HG03457 (cell line): ENCODE data around the gene TMEM175.

Experiments used
- ATAC-seq: cut with Tn5 transposase; IDR thresholded peaks from one replicate; pipeline ENCODE4 v1.9.1; 2021; ENCODE audit warnings: moderate number of reproducible peaks; ENCODE audit not compliant: unreplicated experiment

Gene TMEM175

DNA sequence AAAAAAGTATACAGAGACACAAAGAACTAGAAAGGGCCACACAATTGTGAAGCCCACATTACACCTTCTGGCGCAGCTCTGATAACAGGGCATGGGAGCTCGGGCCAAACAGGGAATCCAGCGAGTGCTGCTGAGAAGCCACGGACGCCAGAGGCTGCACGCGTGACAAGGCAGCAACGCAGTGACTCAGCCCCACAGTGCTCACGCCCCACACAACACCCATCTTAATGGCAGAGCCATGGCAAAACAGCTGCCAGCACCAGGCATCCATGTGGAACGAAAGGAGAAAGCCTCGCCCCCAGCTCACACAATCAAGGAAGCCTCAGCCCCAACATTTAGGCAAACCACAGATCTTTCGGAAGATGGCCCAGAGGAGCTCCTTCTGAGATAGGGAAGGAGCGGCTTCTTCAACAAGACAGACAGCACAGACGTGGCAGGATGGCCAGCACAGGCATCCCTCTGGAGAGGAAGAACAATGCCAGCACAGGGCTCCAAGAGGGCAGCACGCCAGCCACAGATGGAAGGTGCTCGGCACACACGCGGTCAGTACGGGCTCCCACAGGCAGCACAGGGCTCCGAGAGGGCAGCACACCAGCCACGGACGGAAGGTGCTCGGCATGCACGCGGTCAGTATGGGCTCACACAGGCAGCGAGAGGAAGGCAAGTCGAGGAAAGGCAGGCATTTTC lies 33.2 kb upstream of the TMEM175 start:
- no peak for ATAC-seq

GRCh38 chr4:899556-899906 lies 32.7 kb upstream of the TMEM175 start:
- no peak for ATAC-seq

DNA sequence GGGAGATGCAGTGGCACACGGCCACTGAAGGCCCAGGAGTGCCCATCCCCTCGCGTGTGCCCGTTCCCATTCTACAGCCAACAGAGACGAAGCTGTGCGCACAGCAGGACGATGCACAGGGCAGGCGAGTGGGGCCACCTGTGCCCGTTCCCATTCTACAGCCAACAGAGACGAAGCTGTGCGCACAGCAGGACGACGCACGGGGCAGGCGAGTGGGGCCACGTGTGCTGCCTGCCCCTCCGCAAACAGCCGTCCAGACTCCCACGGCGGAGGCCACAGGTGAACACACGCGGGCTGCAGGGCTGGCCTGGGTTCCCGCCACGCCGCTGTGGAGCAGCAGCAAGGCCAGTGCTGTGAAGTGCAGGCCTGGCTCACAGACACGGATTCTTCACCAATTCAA lies 32.2 kb upstream of the TMEM175 start:
- ATAC-seq = no peak

DNA sequence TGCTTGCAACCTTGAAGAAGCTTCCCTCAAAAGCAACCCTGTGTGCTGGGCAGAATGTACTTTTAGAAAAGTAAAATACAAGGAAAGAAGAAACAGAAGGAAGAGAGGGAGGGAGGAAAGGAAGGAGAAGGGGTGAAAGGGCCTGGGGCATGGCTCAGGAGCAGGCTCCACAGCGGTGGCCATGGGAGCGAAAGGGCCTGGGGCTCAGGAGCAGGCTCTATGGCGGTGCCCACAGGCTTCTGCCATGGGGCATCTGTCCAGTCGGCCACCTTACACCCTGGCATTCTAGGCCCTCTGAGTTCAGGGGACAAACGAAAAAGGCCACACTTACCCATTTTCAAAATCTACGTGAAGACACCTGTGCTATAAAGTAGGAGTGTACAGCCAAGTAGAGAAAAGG lies 31.5 kb upstream of the TMEM175 start:
- no peak for ATAC-seq

DNA sequence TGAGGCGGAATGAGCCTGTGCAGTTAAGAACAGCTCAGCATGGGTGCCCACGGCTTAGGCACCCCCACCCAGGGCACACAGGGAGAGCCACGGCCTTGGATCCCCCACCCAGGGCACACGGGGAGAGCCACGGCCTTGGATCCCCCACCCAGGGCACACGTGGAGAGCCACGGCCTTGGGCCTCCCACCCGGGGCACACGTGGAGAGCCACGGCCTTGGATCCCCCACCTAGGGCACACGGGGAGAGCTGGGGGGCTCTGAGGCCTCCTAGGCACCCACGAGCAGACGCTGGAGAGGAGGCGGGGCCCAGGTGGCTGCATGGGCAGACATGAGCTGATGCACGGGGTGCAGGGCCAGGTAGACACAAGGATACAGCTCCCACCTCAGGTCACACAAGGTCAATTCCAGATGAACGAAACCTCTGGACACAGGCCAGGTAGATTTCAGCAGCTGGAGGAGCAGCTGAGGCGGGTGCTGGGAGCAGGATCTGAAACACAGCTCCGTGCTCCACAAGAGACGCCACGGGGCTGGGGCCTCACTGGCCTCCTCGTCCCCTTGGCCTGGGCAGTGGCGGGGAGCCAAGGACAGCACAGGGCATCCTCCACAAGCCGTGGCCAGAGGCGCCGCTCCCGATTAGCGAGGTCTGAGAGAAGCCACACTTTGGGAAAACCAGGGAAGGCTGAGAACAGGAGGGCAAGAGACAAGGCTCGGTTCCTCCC lies 30.9 kb upstream of the TMEM175 start:
- no peak for ATAC-seq

- no peak for ATAC-seq
These were observed 28.9 kb upstream of the TMEM175 start for GRCh38 chr4:903066-904046.

DNA sequence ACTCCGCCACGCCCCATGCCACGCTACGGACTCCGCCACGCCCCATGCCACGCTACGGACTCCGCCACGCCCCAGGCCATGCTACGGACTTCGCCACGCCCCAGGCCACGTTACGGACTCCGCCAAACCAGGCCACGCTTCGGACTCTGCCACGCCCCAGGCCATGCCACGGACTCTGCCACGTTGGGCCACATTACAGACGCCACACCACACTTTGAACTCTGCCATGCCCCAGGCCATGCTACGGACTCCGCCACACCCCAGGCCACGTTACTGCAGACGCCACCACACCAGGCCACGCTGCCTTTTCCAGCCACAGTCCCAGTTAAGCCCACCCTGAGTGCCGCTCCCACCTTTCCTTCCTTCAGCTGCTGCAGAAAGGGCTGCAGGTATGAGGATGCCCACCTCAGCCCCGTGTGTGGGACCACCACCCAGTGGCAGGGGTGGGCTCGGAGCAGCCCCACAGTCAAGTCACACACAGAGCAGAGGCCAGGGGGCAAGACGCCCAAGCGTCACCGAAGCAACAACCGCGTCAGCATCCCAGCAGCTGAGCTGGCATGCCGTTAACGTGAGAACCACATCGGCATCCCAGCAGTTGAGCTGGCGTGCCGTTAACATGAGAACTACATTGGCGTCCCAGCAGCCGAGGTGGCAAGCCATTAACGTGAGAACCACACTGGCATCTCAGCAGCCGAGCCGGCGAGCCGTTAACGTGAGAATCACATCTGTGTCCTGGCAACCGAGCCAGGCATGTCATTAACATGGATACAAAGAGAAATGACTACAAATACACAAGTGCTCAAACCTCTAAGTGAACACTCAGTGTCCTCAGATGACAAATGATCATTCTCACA lies 26.5 kb upstream of the TMEM175 start:
- ATAC-seq = no peak

GRCh38 chr4:906339-907102 lies 25.7 kb upstream of the TMEM175 start:
- no peak for ATAC-seq

DNA sequence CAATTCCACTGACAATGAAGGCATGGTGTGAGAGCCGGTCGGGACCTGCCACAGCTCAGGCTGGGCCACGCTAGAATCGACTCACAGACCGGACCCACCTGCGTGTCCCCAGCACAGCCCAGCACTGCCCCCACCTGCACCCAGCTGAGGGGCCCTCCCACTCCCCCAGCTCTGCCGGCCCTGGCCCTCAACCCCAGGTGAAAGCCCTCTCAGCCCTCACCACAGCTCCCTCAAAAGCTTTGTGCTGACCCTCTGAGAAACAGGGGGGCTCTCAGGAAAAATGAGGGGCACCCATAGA lies 25.2 kb upstream of the TMEM175 start:
- no peak for ATAC-seq

DNA sequence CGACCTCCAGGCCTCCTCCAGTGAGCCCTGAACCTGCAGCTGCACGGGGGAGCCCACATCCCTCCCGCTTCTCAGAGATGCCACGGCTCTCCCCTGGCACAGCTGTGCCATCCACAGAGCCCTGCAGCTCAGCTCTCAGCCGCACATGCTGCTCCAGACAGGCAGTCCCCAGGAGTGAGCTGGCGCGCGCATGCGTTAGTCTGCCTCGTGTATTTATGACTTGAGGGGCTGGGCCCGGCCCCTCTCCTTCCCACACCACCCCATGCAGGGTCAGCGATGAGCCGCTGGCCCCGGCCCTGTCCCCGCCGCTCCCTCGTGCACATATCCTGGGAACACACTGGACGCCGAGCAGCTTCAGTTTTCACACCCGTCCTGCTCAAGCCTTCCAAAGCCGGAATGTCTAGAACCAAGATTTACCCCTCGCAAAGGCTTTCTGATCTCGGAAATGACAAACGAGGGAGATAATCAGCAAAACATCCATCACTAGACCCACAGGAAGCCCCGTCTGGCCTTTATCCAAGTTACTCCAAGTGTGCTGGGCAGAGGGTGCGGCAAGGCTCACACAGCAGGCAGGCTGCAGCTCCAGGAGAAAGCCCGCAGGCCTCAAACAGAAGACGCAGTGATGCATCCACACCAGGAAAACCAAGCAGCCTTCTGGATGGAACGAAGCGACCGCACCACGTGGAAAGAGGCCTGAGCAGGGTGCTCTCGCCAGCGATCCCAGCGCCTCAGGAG lies 24.4 kb upstream of the TMEM175 start:
- ATAC-seq = no peak

DNA sequence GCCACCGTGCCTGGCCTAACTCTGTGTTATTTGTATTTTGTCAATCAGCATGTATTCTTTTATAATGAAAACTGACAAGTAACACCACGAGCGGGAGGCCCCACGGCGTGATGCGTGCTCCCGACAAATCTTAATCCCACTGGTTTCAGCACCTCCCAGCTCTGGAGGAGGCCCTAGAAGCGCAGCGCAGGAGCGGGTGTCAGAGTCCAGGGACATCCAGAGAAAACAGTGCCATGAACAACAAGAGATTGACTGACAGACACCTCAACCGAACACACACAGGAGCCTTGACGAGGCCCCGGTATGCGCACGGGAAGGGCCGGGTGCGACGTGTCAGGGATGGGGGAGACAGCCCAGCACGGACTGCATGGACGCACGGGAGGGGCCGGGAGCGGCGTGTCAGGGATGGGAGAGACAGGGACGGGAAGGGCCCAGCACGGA lies 23.1 kb upstream of the TMEM175 start:
- ATAC-seq = no peak

DNA sequence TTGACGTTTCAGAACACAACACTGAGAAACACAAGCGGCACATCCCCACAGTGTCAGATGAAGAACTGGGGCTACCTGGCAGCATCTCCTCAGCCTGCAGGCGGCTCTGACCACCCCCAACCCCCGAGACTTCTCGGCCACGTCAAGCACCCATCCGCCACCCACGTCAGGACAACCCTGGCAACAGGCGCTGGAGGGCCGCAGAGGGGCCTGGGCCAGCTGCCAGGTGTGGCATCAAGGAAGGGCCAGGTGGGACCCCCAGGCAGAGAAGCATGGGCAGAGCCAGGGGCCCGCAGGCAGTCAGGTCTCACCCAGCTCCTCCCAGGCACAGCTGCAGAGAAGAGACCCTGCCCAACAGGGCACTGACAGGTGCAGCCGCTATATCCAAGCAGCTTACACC lies 22.4 kb upstream of the TMEM175 start:
- no peak for ATAC-seq

- ATAC-seq = no peak
These were observed 21.7 kb upstream of the TMEM175 start for GRCh38 chr4:910366-911091.

DNA sequence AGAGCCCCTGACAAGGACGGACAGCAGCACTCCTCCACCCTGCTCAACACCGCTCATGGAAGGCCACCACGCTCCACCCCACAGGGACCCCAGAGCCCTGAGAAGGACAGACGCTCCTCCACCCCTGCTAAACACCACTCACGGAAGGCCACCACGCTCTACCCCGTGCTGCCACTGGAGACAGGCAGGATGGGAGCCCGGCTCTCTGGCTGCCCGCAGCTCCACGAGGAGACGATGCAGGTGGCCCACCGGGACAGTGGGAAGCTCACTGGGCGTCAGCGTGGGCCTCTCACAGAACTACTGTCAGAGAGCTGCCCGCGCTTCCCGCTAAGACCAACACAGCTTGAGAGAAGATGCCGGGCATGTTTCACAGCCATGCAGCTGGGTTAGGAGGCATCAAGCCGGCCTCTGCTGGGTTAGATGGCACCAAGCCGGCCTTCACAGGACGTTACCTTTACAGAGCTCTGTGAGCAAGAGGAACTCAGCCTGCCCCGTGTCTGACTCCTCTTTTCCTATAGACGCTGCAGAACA lies 21.0 kb upstream of the TMEM175 start:
- no peak for ATAC-seq

- ATAC-seq = no peak
These were observed 20.3 kb upstream of the TMEM175 start for GRCh38 chr4:911871-912490.

DNA sequence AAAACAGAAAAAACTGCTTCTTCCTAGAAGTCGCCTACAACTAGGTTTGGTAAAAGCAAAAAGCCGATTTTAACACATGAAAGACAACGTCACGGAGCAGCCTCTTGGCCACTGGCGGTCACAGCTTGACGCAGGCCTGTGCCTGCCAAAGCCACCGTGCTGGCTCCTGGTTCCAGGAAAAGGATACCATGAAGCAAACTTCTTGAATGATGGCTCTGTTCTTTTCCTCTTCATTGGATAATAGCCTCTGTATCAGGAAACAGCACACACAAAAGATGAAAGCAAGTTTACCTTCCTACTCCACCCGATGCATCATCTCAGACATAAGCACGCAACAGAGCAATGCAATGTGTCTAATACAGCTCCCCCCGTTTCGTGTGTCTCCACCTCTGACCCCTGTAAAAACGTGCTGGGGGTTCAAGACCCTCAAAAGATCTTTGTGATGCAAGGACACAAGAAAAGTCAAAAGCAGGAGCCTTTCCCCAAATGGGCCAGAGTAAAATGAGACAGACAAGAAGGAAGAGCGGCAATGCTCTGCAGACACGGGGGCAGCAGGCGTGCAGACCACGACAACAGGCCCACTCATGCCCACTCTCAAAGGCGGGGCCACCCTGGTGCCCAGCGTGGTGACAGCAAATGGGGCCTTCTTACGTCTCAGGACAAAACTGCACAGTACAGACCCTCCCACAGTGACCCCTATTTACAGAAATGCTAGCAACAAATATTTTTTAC lies 19.5 kb upstream of the TMEM175 start:
- ATAC-seq = no peak

- no peak for ATAC-seq
These were observed 19.0 kb upstream of the TMEM175 start for GRCh38 chr4:913280-913618.

- no peak for ATAC-seq
These were observed 17.7 kb upstream of the TMEM175 start for GRCh38 chr4:914531-914930.
